ENCODE results near the gene SH3BGRL3.

Gene SH3BGRL3

DNA sequence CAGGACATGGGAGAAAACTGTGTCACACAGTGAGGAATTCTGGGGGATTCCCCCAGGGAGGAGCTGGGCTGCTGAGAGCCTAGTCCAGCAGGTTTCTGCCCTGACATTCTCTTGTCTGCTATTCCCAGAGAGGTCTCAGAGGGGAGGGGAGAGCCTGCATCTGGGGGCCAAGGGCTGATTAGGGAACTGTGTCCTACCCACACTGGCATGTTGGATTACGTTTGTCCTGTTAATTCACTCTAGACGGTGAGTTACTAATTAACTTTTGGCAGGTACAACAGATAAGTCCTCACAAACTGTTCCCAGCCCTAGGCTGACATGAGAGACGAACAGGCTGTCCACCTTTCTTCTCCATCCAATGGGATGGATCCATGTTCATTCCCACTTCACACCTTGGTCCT, 2.6 kb upstream of the SH3BGRL3 start:
- H3K4me3 ChIP-seq (ENCODE audit: low read depth, low read length), result no peak overlapping the region

DNA sequence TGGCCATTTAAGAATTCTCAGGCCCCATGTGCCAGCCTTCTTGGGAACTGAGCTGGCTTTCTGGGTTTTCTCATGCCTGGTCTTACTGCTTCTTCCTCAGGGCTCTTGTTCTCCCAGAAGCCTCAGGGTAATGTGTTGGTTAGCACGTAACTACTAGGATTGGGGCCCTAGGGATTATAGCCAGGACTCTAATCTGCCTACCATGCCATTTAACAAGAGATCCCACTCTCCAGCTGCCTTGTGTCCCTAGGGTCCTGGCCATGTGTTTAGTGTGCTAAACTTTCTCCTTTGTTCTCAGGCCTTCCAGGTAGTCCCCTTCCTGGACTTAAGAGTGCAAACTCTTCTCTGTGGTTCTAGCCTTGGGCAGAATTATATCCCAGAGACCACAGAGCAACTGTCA, 2.2 kb upstream of the SH3BGRL3 start:
- no peak overlapping the region for H3K4me3 ChIP-seq (ENCODE audit: low read depth, low read length)

DNA sequence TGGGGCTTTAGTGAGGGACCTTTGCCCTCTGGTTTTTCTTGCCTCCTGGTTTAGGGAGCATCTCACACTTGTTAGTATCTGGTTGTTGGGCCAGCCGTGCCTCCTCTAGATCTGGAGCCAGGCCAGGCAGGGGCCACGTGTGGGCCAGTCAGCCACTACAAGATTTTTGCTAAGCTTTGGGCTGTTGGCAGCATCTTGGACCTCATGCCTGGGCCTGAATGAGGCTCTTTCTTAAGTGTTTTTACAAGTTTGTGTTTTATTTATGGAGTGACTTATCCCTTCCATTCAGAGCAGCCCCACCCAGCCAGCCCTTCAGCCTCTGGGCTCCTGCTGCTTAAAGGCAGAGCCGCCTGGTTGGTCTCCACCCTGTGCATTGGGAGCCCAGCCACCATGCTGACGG, 1.6 kb upstream of the SH3BGRL3 start:
- no peak overlapping the region for H3K4me3 ChIP-seq (ENCODE audit: low read depth, low read length)

DNA sequence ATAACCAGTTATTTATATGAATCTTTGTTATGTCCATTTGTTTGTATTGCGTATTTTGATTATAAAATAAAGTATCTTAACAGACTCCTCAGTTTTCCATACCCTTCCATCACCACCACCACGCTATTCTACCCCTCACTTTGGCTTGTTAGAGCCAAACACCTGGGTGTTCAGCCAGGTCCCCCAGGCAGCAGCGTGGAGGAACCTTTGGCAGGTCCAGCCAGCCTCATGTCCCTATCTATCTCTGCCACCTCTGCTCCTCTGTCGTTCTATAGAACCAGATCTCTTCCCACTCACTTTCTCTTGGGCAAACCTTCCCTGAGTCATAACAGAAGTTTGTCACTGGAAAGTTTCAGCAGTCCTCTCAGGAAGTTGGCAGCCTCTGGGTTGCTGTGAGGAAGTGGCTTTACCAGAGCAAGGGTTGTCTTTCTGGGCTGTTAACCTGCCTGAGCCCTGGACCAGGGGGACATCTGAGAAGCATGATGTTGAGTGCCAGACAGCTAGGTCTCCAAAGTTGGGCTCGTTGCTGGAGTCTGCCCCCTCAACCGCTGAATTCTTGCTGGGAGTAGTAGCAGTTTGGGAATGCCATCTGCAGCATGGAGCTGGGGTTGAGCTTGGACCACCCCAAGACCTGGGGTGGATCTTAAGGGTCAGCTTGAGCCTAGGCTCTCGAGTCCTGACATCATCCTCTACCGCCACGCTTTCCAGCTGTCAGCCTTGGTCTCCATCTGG, 996 bp upstream of the SH3BGRL3 start:
- H3K4me3 ChIP-seq (ENCODE audit: low read depth, low read length), result peak overlapping the region; percentile 64

DNA sequence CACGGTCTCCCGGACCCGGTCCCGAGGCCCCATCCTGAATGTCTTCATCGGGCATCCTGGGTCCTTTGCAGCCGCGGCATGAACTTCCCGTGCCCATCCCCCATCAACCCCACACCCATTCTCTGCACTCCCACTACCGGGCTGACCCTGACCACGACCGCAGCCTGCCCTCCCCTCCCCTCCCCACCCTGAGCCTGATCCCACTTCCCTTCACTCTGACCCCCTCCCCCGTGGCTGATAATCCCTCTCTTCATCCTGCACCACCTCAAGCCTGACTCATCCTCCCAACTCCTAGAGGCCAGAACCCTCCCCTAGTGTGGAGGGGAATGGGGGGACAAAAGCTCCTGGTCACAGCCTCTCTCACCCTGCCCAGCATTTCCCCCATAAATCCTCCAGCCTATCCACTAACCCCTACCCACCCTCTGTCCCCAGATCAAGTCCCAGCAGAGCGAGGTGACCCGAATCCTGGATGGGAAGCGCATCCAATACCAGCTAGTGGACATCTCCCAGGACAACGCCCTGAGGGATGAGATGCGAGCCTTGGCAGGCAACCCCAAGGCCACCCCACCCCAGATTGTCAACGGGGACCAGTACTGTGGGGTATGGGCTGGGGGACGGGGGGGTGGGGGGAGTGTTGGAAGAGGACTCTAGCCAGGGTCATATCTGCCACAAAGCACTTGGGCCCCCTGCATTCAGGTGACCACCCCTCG, 602 bp downstream of the SH3BGRL3 start:
- H3K4me3 ChIP-seq (ENCODE audit: low read depth, low read length), result peak overlapping the region; percentile 64

DNA sequence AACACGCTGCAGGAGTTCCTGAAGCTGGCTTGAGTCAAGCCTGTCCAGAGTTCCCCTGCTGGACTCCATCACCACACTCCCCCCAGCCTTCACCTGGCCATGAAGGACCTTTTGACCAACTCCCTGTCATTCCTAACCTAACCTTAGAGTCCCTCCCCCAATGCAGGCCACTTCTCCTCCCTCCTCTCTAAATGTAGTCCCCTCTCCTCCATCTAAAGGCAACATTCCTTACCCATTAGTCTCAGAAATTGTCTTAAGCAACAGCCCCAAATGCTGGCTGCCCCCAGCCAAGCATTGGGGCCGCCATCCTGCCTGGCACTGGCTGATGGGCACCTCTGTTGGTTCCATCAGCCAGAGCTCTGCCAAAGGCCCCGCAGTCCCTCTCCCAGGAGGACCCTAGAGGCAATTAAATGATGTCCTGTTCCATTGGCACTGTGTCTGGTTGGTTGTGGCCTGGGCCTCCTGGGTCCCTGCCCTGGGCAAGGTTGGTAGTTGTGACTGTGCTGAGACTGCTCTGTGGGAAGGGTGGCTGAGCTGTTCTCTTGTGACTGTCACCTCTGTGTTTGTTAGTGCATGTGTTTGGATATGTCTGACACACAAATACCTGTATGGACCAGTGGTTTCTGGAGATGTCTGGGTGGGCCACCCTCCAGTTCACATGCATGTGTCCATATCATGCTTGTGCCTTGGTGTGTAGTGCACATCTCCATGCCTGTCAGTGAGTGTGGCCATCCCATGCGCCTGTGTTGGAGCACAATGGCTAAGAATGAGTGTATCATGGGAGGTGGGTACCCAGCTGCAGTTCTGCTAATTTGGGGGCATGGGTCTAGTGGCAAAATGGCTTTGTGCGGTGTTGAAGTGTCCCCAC, 1.4 kb downstream of the SH3BGRL3 start:
- H3K4me3 ChIP-seq (ENCODE audit: low read depth, low read length), result no peak overlapping the region

DNA sequence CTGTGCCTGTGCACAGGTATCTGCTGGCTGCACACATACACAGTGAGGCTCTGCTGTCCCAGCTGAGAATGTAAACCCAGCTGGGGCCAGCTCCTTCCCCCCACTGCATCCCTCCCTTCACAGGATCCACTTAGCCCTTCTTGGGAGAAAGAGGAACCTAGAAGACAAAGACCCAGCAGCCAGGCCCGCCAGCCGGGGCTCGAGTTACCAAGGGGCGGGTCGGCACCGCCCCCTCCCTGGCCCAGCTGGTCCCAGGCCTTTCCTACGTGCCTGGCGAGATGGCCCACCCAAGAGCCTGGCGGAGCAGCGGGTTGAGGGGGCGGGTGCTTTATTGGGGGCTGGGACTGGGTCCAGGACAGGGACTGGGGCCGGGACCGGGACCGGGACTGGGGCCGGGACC, 2.1 kb downstream of the SH3BGRL3 start:
- H3K4me3 ChIP-seq (ENCODE audit: low read depth, low read length), result no peak overlapping the region

DNA sequence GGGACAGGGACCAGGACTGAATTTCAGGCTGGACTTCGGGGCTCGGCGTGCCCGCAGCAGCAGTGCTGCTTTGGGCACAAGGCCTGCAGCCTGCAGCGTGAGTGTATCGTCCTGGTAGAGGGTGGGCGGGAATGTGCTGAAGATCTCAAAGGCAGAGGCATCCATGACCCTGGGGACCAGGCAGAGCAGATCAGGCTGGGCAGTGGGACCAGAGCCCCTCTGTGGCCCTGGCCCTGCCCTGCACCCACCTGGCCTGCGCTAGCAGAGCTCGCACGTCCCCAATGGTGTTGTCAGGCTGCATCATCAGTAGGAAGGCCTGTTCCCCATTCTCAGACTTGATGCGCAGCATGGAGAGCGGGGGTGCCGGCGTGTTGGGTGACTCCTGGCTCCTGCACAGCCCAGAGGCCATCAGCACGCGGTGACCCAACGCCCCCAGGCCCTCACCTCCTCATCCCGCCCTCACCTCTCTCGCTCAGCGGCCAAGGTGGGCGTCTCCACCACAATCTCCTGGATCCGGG, 2.6 kb downstream of the SH3BGRL3 start:
- no peak overlapping the region for H3K4me3 ChIP-seq (ENCODE audit: low read depth, low read length)

DNA sequence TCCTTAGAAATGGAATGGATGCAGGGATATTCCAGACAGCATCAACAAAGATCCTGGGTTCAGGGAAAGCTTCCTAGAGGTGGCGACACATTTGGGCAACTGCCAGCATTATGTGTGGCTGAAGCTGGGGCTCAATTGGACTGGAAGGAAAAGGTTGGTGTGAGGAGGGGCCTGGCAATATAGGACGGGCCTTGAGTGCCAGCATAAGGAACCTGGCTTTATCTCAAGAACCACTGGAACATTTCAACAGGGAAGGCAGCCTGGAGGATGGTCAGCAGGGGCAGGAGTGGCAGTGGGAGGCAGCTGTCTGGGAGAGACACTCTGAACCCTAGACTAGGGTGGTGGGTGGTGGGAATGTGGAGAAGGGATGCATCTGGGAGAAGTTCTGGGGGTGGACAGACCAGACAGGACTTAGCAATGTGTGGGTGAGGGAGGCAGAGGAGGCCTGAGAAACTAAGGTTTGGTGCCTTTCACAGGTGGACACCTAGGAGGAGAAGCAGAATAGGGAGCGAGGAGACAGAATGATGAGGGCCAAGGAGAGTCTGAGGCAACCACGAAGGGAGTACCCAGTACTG, 3.5 kb downstream of the SH3BGRL3 start:
- no peak overlapping the region for H3K4me3 ChIP-seq (ENCODE audit: low read depth, low read length)

DNA sequence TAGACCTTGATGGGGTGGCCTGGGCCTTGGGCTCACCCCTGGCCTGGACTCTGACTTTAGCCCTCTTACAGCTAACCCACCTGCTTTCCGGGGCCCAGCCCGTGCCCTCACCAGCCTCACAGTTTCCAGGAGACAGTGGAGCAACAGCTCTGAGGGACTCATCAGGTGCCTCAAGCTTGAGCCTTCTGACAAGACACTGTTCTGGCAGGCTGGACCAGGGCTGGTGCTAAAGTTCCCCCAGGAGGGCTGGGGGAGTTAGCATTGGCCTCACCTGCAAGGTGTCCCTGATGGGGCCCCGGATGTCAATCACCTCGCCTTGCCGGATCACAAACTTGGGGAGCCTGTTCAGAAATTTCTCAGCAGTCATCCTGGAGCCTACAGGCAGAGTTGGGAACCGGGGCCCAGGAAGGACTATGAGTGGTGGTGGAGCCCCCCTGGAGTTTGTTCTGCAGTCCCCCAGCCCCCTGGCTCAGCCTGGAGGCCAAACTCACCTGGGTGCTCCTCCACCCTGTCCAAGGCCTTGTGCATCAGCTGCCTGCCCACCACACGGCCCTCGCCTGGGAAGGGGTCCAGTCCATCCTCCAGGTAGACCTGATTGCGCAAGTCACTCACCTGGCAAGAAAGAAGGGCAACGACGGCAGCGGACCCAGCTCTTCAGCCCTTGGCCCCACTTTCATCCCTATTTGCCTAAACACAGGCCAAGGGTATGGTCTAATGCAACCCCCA, 4.1 kb downstream of the SH3BGRL3 start:
- no peak overlapping the region for H3K4me3 ChIP-seq (ENCODE audit: low read depth, low read length)

DNA sequence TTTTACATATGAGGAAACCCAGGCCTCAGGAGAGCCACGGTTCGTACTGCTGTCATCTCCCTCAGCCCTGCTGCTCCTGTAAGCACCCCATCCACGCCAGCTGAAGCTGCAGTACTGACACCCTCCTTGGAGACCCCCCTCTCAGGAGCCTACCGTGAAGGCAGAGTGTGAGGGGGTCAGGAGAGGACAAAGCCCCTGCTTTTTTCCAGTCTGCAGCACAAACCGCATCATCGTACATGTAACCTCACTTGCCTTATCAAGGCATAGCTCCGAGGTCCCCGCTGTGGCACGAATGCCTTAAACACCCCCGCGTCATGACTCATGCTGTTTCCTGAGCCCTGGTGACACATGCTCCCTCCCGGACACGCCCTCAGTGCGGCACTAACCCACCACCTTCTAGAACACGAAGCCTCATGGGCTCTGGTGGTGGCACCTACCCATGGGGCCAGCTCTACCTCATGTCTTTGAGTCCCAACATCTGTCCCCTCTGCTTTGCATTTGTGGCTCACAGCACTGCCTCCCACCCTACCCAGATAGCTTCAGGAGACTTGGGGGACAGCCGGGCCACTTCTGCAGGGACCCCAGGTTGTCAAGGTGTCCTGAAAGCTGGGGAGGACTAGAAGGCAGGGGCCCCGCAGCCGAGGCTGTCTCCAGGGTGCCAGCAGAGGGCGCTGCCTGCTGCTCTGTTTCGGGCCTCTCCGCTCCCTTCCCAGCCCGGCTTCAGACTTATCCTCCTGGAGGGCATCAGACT, 4.9 kb downstream of the SH3BGRL3 start:
- no peak overlapping the region for H3K4me3 ChIP-seq (ENCODE audit: low read depth, low read length)

DNA sequence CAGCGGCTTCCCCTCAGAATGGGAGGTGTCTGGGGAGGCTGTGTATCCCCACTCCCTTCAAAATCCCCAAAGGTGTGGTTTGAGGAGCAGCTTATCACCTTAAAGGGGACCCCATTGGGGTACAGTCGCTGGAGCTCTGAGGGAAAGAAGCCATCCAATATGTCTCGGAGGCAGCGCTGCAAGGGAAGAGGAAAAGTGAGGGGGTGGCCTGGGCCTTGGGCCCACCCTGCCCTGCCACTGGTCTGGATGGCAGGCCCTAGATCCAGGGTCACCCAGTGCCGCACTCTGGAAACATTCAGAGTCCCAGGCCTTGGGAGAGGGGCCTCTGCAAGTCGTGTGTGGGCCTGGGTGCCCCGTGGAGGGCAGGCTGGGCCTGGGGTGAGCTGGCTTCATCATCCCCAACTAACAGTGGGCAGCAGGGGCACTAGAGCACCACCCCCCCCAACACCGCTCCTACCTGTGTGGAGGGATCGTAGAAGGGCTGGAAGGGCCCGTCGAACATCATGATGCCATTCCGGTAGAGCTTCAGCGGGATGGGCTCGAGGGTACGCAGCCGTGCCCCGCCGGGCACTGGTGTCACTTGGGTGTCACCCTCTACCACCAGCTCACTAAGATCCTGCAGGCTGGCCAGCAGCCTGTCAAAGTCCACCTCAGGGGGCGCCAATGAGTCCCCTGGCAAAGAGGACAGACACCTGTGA, 5.6 kb downstream of the SH3BGRL3 start:
- no peak overlapping the region for H3K4me3 ChIP-seq (ENCODE audit: low read depth, low read length)

DNA sequence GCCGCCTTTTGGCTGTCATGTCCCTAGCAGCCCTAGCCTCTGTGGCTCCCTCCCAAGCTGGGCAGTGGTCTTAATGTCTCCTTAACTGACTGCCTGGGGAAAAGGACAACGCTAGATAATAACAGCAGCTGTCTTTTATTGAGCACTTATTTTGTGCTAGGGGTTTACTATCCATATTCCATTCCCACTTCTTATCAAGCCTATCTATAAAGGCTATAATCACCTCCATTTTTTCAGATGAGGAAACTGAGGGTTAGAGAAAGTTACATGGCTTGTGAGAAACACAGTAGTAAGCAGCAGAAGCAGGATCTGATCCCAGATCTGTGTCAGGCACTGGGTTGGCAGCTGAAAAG, 6.2 kb downstream of the SH3BGRL3 start:
- no peak overlapping the region for H3K4me3 ChIP-seq (ENCODE audit: low read depth, low read length)

DNA sequence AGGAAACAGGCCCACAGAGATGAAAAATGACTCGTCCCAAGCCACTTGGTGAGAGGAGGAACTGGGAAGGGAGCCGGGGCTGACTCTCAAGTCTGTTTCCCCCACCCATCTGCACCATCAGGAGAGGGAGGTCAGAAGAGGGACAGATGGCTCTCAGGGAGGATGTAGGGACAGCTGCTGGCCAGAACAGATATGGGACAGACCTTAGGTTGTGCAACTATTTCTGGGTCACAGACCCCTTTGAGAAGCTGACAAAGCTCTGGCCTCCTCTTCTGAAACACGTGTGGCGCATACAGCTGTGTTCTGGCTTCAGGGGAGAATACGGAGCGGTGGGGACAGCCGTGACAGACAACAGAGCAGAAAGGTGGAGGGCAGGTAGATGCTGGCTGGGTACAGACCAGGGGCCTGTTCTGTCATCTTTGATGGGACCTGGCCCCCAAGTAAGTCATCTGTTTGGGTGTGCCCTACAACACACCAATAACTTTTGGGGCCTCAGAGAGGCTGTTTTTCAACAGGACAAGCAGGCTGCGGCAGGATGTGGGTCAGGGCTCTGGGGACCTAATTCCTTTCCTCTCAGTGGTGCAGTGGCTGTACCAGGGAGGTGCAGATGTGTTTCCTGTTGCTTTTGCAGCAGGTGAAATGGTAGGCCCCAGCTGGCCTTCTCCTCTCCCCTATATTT, 7.3 kb downstream of the SH3BGRL3 start:
- no peak overlapping the region for H3K4me3 ChIP-seq (ENCODE audit: low read depth, low read length)

DNA sequence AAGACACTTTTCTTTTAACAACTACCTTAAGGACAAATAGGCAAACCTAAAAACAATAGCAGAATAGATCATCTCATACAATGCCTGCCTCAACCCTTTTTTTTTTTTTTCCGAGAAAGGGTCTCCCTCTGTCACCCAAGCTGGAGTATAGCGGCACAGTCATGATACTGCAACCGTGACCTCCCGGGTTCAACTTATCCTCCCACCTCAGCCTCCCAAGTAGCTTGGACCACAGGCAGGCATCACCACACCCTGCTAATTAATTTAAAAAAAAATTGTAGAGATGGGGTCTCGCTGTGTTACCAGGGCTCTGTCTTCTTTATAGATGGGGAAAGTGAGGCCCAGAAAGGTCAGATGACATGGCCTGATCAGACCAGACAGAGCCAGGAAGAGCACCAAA, 7.9 kb downstream of the SH3BGRL3 start:
- H3K4me3 ChIP-seq (ENCODE audit: low read depth, low read length), result no peak overlapping the region

DNA sequence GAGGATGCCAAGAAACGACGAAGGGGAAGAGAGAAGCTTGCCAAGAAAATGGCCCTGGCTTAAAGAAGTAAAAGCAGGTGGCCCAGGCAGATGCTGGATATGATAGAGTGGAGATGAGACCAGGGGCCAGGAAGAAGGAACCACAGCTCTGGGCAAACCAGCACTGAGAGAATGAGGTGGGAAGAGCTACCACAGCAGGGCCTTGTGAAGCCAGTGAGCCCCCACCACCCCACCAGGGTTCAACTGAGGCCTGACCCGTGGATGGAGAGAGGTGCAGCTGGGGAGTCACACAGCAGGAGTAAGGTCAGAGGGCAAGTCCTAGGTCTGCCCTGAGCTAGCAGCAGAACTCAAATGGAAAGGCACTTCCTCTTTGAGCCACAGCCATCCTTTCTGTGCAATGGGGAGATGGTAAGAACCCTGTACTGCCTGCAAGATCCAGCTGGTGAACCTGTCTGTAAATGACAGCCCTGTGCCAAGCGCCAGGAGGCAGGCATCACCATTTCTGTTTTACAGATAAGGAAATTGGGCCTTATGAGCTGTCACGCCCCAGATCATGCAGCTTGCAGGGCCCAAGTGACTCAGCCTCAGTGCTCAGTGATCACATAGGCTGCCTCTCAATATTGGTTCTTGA, 8.5 kb downstream of the SH3BGRL3 start:
- no peak overlapping the region for H3K4me3 ChIP-seq (ENCODE audit: low read depth, low read length)

DNA sequence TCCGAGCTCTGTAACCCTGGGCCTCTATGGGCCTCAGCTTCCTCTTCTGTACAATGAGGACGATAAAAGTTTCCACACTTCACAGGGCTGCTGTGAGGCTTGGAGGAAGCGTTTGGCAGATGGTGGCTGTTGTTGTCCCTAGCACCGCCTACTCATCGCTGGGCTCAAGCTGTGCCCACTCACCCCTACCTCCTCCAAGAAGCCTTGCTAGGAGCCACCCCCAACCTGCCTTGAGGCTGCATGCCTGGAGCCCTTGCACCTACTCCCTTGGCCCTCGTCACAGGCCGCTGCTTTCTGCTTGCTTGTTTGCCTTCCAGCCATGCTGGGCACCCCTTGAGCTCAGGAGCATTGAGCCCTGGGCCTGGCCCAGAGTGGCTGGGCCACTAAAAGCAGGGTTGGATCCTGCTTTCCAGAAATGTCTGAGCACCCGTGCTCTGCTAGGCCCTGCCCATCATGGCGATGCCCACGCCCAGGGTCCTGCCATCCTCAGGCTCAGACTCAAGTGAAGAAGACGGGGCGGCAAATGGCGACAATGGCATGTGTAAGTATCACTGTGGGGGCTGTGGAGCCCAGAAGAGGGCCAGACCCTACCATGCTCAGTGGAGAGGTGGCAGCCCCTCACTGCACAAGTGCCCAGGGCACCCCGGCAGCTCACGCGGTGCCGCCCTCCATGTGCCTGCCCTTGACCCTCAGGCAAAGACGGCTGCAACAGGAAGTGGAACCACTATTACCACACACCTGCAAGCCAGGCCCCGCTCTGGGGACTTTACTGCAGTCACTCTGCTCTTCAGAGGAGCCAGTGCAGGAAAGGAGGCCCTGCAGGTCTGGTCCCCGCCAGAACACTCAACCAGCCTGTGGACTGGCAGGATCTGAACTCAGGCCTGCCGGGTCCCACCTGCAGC, 9.5 kb downstream of the SH3BGRL3 start:
- no peak overlapping the region for H3K4me3 ChIP-seq (ENCODE audit: low read depth, low read length)
